ENCODE measurements around the gene FAM222A. TPM values are rescaled to one million over a fixed set of nuclear protein-coding genes. Genes with fewer than 3 reads are reported as not detected.

Gene FAM222A
- total RNA-seq, 1 experiment from 2014 or later = 1.6 TPM

- TF ChIP-seq AR (CRISPR knock-in tag; IDR thresholded peaks at IDR 0.05) = no peak
- TF ChIP-seq E2F4 (CRISPR knock-in tag; IDR thresholded peaks at IDR 0.05; ENCODE audit: borderline replicate concordance, low read depth) = no peak
- TF ChIP-seq ZNF512 (CRISPR knock-in tag; IDR thresholded peaks at IDR 0.05; ENCODE audit: borderline replicate concordance) = no peak
- TF ChIP-seq ELF4 (CRISPR knock-in tag; IDR thresholded peaks at IDR 0.05; ENCODE audit: low read depth) = no peak
- TF ChIP-seq ERG (CRISPR knock-in tag; IDR thresholded peaks at IDR 0.05) = no peak
- no peak for TF ChIP-seq ZNF263 (CRISPR knock-in tag; IDR thresholded peaks at IDR 0.05; ENCODE audit: low read depth)
- TF ChIP-seq GABPB1 (CRISPR knock-in tag; IDR thresholded peaks at IDR 0.05) = no peak
- TF ChIP-seq NFE2L1 (CRISPR knock-in tag; IDR thresholded peaks at IDR 0.05) = no peak
- TF ChIP-seq GRHL2 (CRISPR knock-in tag; IDR thresholded peaks at IDR 0.05; ENCODE audit: insufficient replicate concordance, severe bottlenecking) = no peak
- no peak for TF ChIP-seq NR3C1 (CRISPR knock-in tag; conservative IDR thresholded peaks at IDR 0.05; ENCODE audit: low read depth)
Measured at GRCh38 chr12:109810954-109811623, 97.5 kb downstream of the FAM222A start (continued).

- Mint-ChIP-seq H3K4me3 (no peak overlapping the region), H3K9me3 (no peaks in the 10 kb centered on the region), H3K27me3 (ENCODE audit: low read depth) (no peaks in the 10 kb centered on the region), H3K27ac (no peak overlapping the region), H3K36me3 (no peaks in the 10 kb centered on the region), H3K4me1 (no peaks in the 10 kb centered on the region)
- ATAC-seq = peak; percentile 38; the same call in 1 of the 2 replicates
- no peak for DNase-seq (ENCODE audit: low spot score)
- ChIA-PET POLR2A (no interaction called here), CTCF (interaction anchor here (1.1 to 1.7 kb wide), 2 partner anchors 34 kb away, joined by 6 to 8 read pairs; no protein-coding TSS in a partner anchor)
- no peak for TF ChIP-seq ESRRA (CRISPR knock-in tag; IDR thresholded peaks at IDR 0.05; ENCODE audit: borderline replicate concordance)
- no peak for TF ChIP-seq ARID4B (CRISPR knock-in tag; IDR thresholded peaks at IDR 0.05; ENCODE audit: borderline replicate concordance)
- no peak for TF ChIP-seq SMAD4 (CRISPR knock-in tag; IDR thresholded peaks at IDR 0.05)
- TF ChIP-seq AFF4 (CRISPR knock-in tag; IDR thresholded peaks at IDR 0.05; ENCODE audit: borderline replicate concordance) = no peak
Measured at GRCh38 chr12:109811624-109811995, 98.0 kb downstream of the FAM222A start.

All from WTC11 (cell line).